ENCODE results near the gene HRH4.

Gene HRH4

DNA sequence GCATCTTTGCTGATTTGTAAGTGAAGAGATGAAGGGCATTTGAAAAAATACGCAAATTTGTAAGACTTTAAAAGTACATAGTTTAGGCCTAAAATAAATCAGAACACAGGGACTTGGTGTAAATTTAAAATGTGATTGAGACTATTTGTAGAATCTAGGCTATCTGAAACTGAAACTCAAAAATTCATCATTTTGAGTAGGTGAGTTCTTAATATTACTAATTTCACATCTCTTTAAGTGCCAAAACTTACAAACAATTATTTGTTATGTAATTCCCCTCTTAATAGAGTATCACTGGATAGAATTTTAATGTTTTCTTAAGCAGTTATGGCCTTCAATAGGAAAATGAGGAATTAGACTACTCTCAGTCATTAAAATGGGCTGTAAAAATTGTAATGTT lies 14.0 kb upstream of the HRH4 start:
- DNase-seq (ENCODE audit: low spot score) = no peak
- TF ChIP-seq, protein P1, sequence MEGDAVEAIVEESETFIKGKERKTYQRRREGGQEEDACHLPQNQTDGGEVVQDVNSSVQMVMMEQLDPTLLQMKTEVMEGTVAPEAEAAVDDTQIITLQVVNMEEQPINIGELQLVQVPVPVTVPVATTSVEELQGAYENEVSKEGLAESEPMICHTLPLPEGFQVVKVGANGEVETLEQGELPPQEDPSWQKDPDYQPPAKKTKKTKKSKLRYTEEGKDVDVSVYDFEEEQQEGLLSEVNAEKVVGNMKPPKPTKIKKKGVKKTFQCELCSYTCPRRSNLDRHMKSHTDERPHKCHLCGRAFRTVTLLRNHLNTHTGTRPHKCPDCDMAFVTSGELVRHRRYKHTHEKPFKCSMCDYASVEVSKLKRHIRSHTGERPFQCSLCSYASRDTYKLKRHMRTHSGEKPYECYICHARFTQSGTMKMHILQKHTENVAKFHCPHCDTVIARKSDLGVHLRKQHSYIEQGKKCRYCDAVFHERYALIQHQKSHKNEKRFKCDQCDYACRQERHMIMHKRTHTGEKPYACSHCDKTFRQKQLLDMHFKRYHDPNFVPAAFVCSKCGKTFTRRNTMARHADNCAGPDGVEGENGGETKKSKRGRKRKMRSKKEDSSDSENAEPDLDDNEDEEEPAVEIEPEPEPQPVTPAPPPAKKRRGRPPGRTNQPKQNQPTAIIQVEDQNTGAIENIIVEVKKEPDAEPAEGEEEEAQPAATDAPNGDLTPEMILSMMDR (IDR thresholded peaks at IDR 0.05; ENCODE audit: extremely low read depth, missing control alignments) = no peak

DNA sequence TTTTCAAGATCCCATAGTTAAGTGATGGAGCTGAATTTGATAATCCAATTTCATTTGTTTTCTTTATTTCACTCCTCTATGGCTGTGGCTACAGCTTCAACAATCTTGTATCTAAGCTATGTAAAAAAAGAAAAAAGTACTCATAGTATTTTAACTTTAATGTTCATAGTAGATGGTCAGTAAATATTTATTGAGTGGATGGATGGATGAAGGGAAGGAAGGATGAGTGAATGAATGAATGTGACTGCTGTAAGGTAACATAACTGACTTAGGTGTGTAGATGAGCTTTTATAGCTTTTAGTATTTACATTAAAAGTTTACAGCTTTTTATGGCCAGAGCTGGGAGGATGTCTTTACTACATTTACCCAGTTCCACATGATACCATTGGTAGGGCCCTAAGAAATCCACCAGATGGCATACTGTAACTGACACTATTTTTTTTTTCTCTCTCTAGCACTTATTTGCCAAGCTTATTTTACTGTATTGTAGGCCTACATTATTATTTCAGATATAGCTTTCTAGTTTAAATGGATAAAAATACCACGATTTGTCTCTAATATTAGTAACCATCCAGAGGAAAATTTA lies 13.4 kb upstream of the HRH4 start:
- TF ChIP-seq, protein P1 (IDR thresholded peaks at IDR 0.05; ENCODE audit: extremely low read depth, missing control alignments) = no peak
- DNase-seq (ENCODE audit: low spot score) = no peak

DNA sequence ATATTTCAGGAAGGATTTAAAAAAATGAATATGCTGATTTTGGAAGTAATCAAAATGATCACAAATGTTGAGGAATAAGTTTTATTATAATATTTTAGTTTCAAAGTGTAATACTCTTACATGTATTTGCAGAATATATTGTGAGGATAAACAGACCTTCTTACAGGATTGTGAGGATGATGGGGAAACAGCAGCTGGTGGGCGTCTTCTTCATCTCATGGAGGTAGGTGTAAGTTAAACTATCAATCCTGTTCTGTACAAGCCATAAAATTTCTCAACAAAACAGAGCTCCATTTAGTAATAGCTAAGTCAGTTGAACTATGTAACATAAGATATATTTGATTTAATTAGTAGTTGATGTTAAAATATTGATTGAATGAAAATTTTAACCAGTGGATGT lies 12.5 kb upstream of the HRH4 start:
- TF ChIP-seq, protein P1 (IDR thresholded peaks at IDR 0.05; ENCODE audit: extremely low read depth, missing control alignments) = no peak
- no peak for DNase-seq (ENCODE audit: low spot score)

DNA sequence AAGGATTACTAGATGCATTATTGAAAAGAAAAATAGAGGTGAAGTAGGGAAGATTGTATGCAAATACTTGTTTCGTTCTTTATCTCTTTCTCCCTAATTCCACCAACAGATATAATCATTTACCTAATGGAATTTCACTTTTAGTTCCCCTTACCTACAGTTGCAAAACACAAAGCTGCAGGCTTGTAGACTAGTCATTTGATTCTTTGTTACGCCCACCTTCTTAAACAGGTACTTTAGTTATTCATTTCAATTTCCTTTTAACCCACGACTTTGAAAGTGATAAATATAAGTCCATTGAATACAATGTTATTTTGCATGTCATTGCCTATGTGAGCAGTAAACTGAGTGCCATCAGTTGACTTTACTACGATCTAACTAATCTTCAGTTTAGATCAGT lies 3.9 kb upstream of the HRH4 start:
- peak; percentile 18 for DNase-seq (ENCODE audit: low spot score)

DNA sequence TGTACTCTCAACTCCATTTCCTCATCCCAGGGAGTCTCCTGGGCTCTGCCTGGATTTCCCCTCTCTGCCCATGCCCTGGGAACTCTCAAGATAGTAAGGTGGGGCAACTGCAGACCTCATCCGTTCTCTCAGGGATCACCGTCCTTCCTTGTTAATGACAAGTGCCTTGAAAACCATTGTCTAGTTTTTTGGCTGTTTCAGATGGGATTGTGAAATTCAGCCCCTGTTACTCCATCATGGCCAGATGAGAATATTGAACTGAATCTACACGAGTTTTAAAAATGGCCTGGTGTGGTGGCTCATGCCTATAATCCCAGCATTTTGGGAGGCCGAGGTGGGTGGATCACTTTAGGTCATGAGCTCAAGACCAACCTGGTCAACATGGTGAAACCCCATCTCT lies 665 bp upstream of the HRH4 start:
- TF ChIP-seq, protein P1 (IDR thresholded peaks at IDR 0.05; ENCODE audit: extremely low read depth, missing control alignments) = no peak

More for the DNA sequence above, 3.9 kb upstream of the HRH4 start:
- TF ChIP-seq, protein P1 (IDR thresholded peaks at IDR 0.05; ENCODE audit: extremely low read depth, missing control alignments) = no peak

DNA sequence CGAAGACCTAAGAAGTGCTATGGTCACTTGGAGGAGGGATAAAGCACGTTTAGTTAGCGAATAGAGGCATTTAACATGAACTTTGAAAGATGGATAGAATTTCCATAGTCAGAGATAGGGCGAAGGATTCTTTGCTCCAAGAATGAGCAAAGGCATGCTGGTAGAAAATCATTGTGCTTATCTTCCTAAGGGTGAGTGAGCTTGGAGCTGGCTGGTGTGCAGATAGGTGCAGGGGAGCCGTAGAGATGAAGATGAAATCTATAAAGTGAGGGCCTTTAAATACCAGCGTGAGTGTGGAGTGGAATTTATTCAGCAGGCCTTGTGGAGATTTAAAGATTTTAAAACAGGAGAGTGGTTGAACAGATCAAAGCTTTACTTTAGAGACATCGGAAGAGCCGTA lies 1.6 kb downstream of the HRH4 start:
- DNase-seq (ENCODE audit: low spot score) = no peak
- TF ChIP-seq, protein P1 (IDR thresholded peaks at IDR 0.05; ENCODE audit: extremely low read depth, missing control alignments) = no peak

More for the DNA sequence above, 665 bp upstream of the HRH4 start:
- no peak for DNase-seq (ENCODE audit: low spot score)

DNA sequence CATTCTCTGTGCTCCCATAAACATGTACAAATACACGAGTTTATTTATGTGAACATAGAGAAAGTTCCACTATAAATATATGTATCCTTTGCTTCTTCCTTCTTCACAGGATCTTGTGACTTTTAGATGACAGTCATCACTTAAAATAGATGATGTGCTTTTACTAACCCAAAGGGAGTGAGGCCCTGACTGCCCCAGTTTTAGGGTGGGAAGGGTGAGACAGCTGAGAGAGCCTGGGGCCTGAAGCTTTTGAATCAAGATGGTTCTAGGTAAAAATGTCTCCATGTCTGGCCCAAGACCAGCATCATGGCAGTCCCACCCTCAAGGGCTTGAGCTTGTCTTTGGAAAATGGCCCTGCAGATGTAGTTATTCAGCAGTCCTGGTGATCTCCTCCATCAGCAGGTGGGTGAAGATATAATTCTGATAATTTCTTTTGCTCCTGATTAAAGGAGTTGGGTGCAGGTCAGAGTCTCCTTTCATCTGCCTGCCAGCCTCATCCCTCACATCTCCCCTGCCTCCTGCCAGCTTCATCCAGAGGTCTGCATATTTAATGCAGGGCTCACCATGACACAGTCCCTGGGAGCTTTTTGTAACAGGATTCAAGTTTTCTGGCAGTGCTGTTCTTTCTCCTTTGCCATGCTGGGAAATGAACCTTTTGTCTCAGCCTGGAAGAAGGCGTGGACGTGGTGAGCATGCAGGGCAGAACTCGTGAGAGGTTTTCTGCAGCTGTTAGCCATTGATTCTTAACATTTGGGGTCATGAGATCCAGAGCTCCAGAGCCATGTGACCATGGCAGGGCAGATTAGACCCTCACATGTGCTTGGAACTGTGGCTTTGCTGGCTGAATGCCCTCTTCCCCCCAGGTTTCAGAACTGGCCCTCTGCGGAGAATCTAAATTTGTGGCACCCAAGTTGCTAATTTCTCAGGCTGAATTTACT lies 2.7 kb downstream of the HRH4 start:
- TF ChIP-seq, protein P1 (IDR thresholded peaks at IDR 0.05; ENCODE audit: extremely low read depth, missing control alignments) = no peak
- DNase-seq (ENCODE audit: low spot score) = no peak

Data from GM20000 (cell line).